Mucosa of descending colon (tissue), 3 donors: Measurements from ENCODE around the gene SLC9A3. TPM values are rescaled to one million over a fixed set of nuclear protein-coding genes. Genes with fewer than 3 reads are reported as not detected.

ENCODE experiments used
- ATAC-seq: fragments of 200-7000 bp; cut with Tn5 transposase; one replicate; pipeline ENCODE4 v1.9.1; 2020; ENCODE audit warnings: mild to moderate bottlenecking, moderate library complexity
- DNase-seq, 3 donors: peaks; one replicate each; pipeline ENCODE4 v3.0.0-alpha.2; 2020
- H3K36me3 ChIP-seq: fragments of 200-600 bp; one replicate; pipeline ENCODE4 v1.8.0; 2021; ENCODE audit warnings: low read depth, mild to moderate bottlenecking
- H3K4me1 ChIP-seq: fragments of 200-600 bp; one replicate; pipeline ENCODE4 v1.8.0; 2021; ENCODE audit warnings: low read depth, mild to moderate bottlenecking
- H3K4me3 ChIP-seq: fragments of 200-600 bp; one replicate; pipeline ENCODE4 v1.8.0; 2021; ENCODE audit warnings: mild to moderate bottlenecking
- H3K9me3 ChIP-seq: fragments of 200-600 bp; one replicate; pipeline ENCODE4 v1.8.0; 2021; ENCODE audit warnings: mild to moderate bottlenecking
- CTCF ChIP-seq: fragments of 200-600 bp; IDR thresholded peaks from one replicate; pipeline ENCODE4 v1.8.0; 2022; ENCODE audit warnings: antibody characterized with exemption, mild to moderate bottlenecking
- intact Hi-C, 2 donors: fragments of 100-400 bp; cut with DNase I in 1 of 2; cut with micrococcal nuclease in 1 of 2; formaldehyde crosslinking; loops; one replicate each; pipeline versions ENCODE4 v1.11.0 to v1.11.1; 2022; cut with DNase I, micrococcal nuclease
- total RNA-seq, 3 donors: library from RNA; stranded (reverse); fragmentation: NEBNext Ultra II Directional in 2 of 3; extraction: Animal tissue kit (Norgen Biotek cat#: 25700) in 2 of 3; gene quantifications; one replicate each; pipeline versions ENCODE4 v1.2.1 to v1.2.4, GENCODE V29; 2021 to 2023
- donor health status: DM: no; HTN: no; CAD: no; lungs with moderate emphysema.
- donor health status: DM: no; HTN: no; CAD: no.
- donor health status: DM: no; HTN: yes; CAD: no.

The SLC9A3 gene
- total RNA-seq, 3 donors from 2014 or later = 29.2 to 272 (median 77.7) TPM

GRCh38 chr5:485113-485945, 38.9 kb downstream of the SLC9A3 start:
- Histone ChIP-seq H3K36me3 (no peaks in the 10 kb centered on the region), H3K4me1 (peaks cover 4% of the 10 kb centered on the region), H3K4me3 (no peak overlapping the region), H3K9me3 (no peaks in the 10 kb centered on the region)
- DNase-seq (no peak), ATAC-seq (no peak)
- intact Hi-C loops = no loop called here
- no peak for TF ChIP-seq CTCF

- DNase-seq (no peak), ATAC-seq (no peak)
- Histone ChIP-seq H3K4me1 (peaks cover 4% of the 10 kb centered on the region), H3K36me3 (no peaks in the 10 kb centered on the region), H3K4me3 (no peak overlapping the region), H3K9me3 (no peaks in the 10 kb centered on the region)
- intact Hi-C loops = no loop called here
- no peak for TF ChIP-seq CTCF
Measured at GRCh38 chr5:484556-484955, 39.7 kb downstream of the SLC9A3 start.

GRCh38 chr5:483434-484140, 40.7 kb downstream of the SLC9A3 start:
- TF ChIP-seq CTCF = no peak
- DNase-seq = no peak
- Histone ChIP-seq H3K36me3 (no peaks in the 10 kb centered on the region), H3K4me1 (peaks cover 4% of the 10 kb centered on the region), H3K9me3 (no peaks in the 10 kb centered on the region), H3K4me3 (no peak overlapping the region)
- no peak for ATAC-seq
- intact Hi-C loops = no loop called here

GRCh38 chr5:483011-483410, 41.2 kb downstream of the SLC9A3 start:
- ATAC-seq (no peak), DNase-seq (no peak)
- Histone ChIP-seq H3K4me1 (peaks cover 4% of the 10 kb centered on the region), H3K4me3 (no peak overlapping the region), H3K9me3 (no peaks in the 10 kb centered on the region), H3K36me3 (no peaks in the 10 kb centered on the region)
- no peak for TF ChIP-seq CTCF
- intact Hi-C loops = no loop called here

GRCh38 chr5:482506-482905, 41.7 kb downstream of the SLC9A3 start:
- ATAC-seq (no peak), DNase-seq (no peak)
- Histone ChIP-seq H3K36me3 (no peaks in the 10 kb centered on the region), H3K9me3 (no peaks in the 10 kb centered on the region), H3K4me3 (no peak overlapping the region), H3K4me1 (peaks cover 4% of the 10 kb centered on the region)
- no peak for TF ChIP-seq CTCF
- intact Hi-C loops = no loop called here
